H9 (cell line): Measurements from ENCODE around the gene ABCD4. TPM values are rescaled to one million over a fixed set of nuclear protein-coding genes. Genes with fewer than 3 reads are reported as not detected.

Experiments
- DNase-seq: peaks from one replicate; pipeline ENCODE4 v3.0.0-alpha.2; 2017
- H2AFZ ChIP-seq: one replicate; pipeline ENCODE4 v1.6.1; 2013; ENCODE audit warnings: mild to moderate bottlenecking, low read length, control low read depth, moderate library complexity
- H2AK5ac ChIP-seq: 2 replicates; pipeline ENCODE4 v1.6.1; 2013; ENCODE audit warnings: low read length, control low read depth, mixed read lengths; ENCODE audit not compliant: insufficient read length
- H2BK120ac ChIP-seq: one replicate; pipeline ENCODE4 v1.6.1; 2013; ENCODE audit warnings: low read depth, mild to moderate bottlenecking, low read length, control low read depth, inconsistent platforms; ENCODE audit not compliant: poor library complexity, severe bottlenecking
- H2BK12ac ChIP-seq: 2 replicates; pipeline ENCODE4 v1.6.1; 2013; ENCODE audit warnings: low read length, control low read depth, mixed read lengths, low read depth; ENCODE audit not compliant: insufficient read length
- H2BK15ac ChIP-seq: 2 replicates; pipeline ENCODE4 v1.6.1; 2013; ENCODE audit warnings: low read depth, low read length, control low read depth
- H2BK20ac ChIP-seq: one replicate; pipeline ENCODE4 v1.6.1; 2013; ENCODE audit warnings: low read depth, mild to moderate bottlenecking, low read length, control low read depth, inconsistent platforms; ENCODE audit not compliant: poor library complexity, severe bottlenecking
- H2BK5ac ChIP-seq: 2 replicates; pipeline ENCODE4 v1.6.1; 2013; ENCODE audit warnings: low read length, control low read depth, mixed read lengths; ENCODE audit not compliant: insufficient read length
- H3K14ac ChIP-seq: 2 replicates; pipeline ENCODE4 v1.6.1; 2013; ENCODE audit warnings: low read length, control low read depth; ENCODE audit not compliant: insufficient read depth
- H3K18ac ChIP-seq: 2 replicates; pipeline ENCODE4 v1.6.1; 2013; ENCODE audit warnings: low read depth, mild to moderate bottlenecking, mixed read lengths, low read length, control low read depth; ENCODE audit not compliant: insufficient read length
- H3K23ac ChIP-seq: 2 replicates; pipeline ENCODE4 v1.6.1; 2013; ENCODE audit warnings: low read length, control low read depth, mixed read lengths, low read depth; ENCODE audit not compliant: insufficient read length
- H3K23me2 ChIP-seq: 2 replicates; pipeline ENCODE4 v1.6.1; 2013; ENCODE audit warnings: low read depth, mild to moderate bottlenecking, mixed read lengths, low read length, control low read depth; ENCODE audit not compliant: insufficient read length, poor library complexity, severe bottlenecking
- H3K27ac ChIP-seq: 2 replicates; pipeline ENCODE4 v1.5.1; 2013; ENCODE audit warnings: low read length, control low read depth, mixed read lengths, low read depth; ENCODE audit not compliant: insufficient read length
- H3K27me3 ChIP-seq: 2 replicates; pipeline ENCODE4 v1.6.1; 2013; ENCODE audit warnings: low read length, control low read depth, inconsistent platforms; ENCODE audit not compliant: insufficient read depth
- H3K4ac ChIP-seq: 2 replicates; pipeline ENCODE4 v1.6.1; 2013; ENCODE audit warnings: low read depth, mild to moderate bottlenecking, control low read depth, inconsistent platforms, low read length, moderate library complexity
- H3K4me1 ChIP-seq: 2 replicates; pipeline ENCODE4 v1.6.1; 2013; ENCODE audit warnings: low read length, control low read depth, inconsistent platforms; ENCODE audit not compliant: insufficient read depth
- H3K4me2 ChIP-seq: 2 replicates; pipeline ENCODE4 v1.6.1; 2013; ENCODE audit warnings: low read length, control low read depth, mixed read lengths; ENCODE audit not compliant: insufficient read length, insufficient read depth
- H3K56ac ChIP-seq: 2 replicates; pipeline ENCODE4 v1.6.1; 2013; ENCODE audit warnings: low read depth, mild to moderate bottlenecking, mixed read lengths, low read length, control low read depth; ENCODE audit not compliant: insufficient read length
- H3K79me1 ChIP-seq: 2 replicates; pipeline ENCODE4 v1.6.1; 2013; ENCODE audit warnings: low read depth, mild to moderate bottlenecking, moderate library complexity, low read length, control low read depth, inconsistent platforms; ENCODE audit not compliant: insufficient read depth, poor library complexity, severe bottlenecking
- H3K79me2 ChIP-seq: 2 replicates; pipeline ENCODE4 v1.6.1; 2013; ENCODE audit warnings: low read length, control low read depth, inconsistent platforms; ENCODE audit not compliant: insufficient read depth
- H3K9ac ChIP-seq: 2 replicates; pipeline ENCODE4 v1.6.1; 2013; ENCODE audit warnings: low read length, control low read depth, mixed read lengths; ENCODE audit not compliant: insufficient read length; ENCODE audit errors: extremely low read depth
- H3K9me3 ChIP-seq: one replicate; pipeline ENCODE4 v1.6.1; 2013; ENCODE audit warnings: low read depth, low read length, inconsistent platforms; ENCODE audit not compliant: control insufficient read depth
- H3T11ph ChIP-seq: one replicate; pipeline ENCODE4 v1.6.1; 2013; ENCODE audit warnings: mild to moderate bottlenecking, low read length, control low read depth, inconsistent platforms
- H4K20me1 ChIP-seq: one replicate; pipeline ENCODE4 v1.6.1; 2013; ENCODE audit not compliant: control insufficient read depth, insufficient read length, insufficient read depth
- H4K5ac ChIP-seq: 2 replicates; pipeline ENCODE4 v1.6.1; 2013; ENCODE audit warnings: low read depth, mild to moderate bottlenecking, mixed read lengths, low read length, control low read depth; ENCODE audit not compliant: insufficient read length
- H4K8ac ChIP-seq: replicated peaks from 2 replicates; pipeline ENCODE4 v1.6.1; 2013; ENCODE audit warnings: low read length, control low read depth, mixed read lengths, low read depth; ENCODE audit not compliant: insufficient read length
- H4K91ac ChIP-seq: 2 replicates; pipeline ENCODE4 v1.6.1; 2013; ENCODE audit warnings: low read depth, mild to moderate bottlenecking, moderate library complexity, mixed read lengths, low read length, control low read depth; ENCODE audit not compliant: insufficient read length
- H3K27ac Mint-ChIP-seq, 3 experiments: 2 replicates in 2 of 3; 3 replicates in 1 of 3; pipeline ENCODE4 v1.8.0; 2020 to 2021; ENCODE audit warnings: mixed read lengths in 3 of 3, mild to moderate bottlenecking in 1 of 3, moderate library complexity in 1 of 3
- H3K27me3 Mint-ChIP-seq: 2 replicates; pipeline ENCODE4 v1.8.0; 2021; ENCODE audit warnings: low read depth, mild to moderate bottlenecking, moderate library complexity, mixed read lengths
- H3K36me3 Mint-ChIP-seq, 3 experiments: 2 replicates in 2 of 3; 3 replicates in 1 of 3; pipeline ENCODE4 v1.8.0; 2020 to 2021; ENCODE audit warnings: low read depth in 3 of 3, mixed read lengths in 3 of 3; ENCODE audit not compliant: insufficient read depth in 1 of 3
- H3K4me1 Mint-ChIP-seq, 2 experiments: 2 replicates each; pipeline ENCODE4 v1.8.0; 2020; ENCODE audit warnings: mixed read lengths in 2 of 2
- H3K4me3 Mint-ChIP-seq, 2 experiments: 2 replicates in 1 of 2; 3 replicates in 1 of 2; pipeline ENCODE4 v1.8.0; 2020 to 2021; ENCODE audit warnings: mild to moderate bottlenecking in 2 of 2, mixed read lengths in 2 of 2, moderate library complexity in 1 of 2
- H3K9me3 Mint-ChIP-seq, 2 experiments: 2 replicates in 1 of 2; 3 replicates in 1 of 2; pipeline ENCODE4 v1.8.0; 2020; ENCODE audit warnings: mild to moderate bottlenecking in 2 of 2, mixed read lengths in 2 of 2, moderate library complexity in 1 of 2
- CTCF ChIP-seq: fragments of 200-600 bp; sonication (generic); conservative IDR thresholded peaks from 3 replicates; pipeline ENCODE4 v1.8.0; 2021; ENCODE audit warnings: antibody characterized with exemption, mild to moderate bottlenecking
- WGBS: extraction: QIAGEN DNeasy Blood & Tissue Kit; methylation state at CpG from one replicate; pipeline ENCODE4 v1.1.7; 2013; ENCODE audit warnings: missing lambda C conversion rate, low lambda C conversion rate, mixed read lengths; ENCODE audit not compliant: insufficient read length; ENCODE audit errors: extremely low coverage; 5-methylcytosine and 5-hydroxymethylcytosine counted together
- total RNA-seq: library from RNA; stranded (reverse); gene quantifications from 2 replicates; pipeline ENCODE4 v1.2.1, GENCODE V29; 2021

Gene ABCD4
- total RNA-seq, 1 experiment from 2014 or later, result 80.9 TPM

DNA sequence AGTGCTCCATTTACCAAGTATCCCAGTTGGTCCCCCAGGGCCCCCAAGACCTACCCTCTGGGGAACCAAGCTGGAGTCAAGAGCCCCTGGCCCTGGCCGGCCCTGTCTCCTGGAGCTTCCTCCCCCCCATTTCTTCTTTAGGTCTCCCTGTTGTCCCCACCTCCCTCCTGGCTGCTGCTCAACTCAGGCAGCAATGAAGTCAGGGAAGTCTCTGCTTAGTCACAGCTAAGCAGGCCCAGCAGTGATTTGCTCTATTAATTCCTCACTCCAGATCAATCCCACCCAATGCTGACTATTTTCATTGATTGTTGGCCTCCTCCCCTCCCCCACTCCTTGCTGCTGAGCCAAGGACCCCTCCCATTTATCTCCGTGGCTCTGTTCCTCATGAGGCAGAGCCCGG is 35.1 kb downstream of the ABCD4 start:
- Histone ChIP-seq H3K23ac (no peak overlapping the region), H3K27ac (no peak overlapping the region), H4K91ac (no peak overlapping the region), H4K20me1 (no peaks in the 10 kb centered on the region), H2BK15ac (no peak overlapping the region), H3K79me2 (no peaks in the 10 kb centered on the region), H3K4me1 (no peaks in the 10 kb centered on the region), H3K14ac (no peak overlapping the region), H3K4me2 (no peak overlapping the region), H4K5ac (no peak overlapping the region), H3K56ac (no peak overlapping the region), H2AFZ (no peak overlapping the region), H4K8ac (no peak overlapping the region), H3T11ph (no peak overlapping the region), H2AK5ac (no peak overlapping the region), H3K9me3 (no peaks in the 10 kb centered on the region), H2BK120ac (no peak overlapping the region), H3K18ac (no peak overlapping the region), H3K4ac (no peak overlapping the region), H3K9ac (no peak overlapping the region), H2BK5ac (no peak overlapping the region), H3K27me3 (no peaks in the 10 kb centered on the region), H2BK12ac (no peak overlapping the region), H3K23me2 (no peaks in the 10 kb centered on the region), H2BK20ac (no peak overlapping the region), H3K79me1 (no peaks in the 10 kb centered on the region)
- peaks cover 14 to 15% of the 10 kb centered on the region in 2 experiments for H3K4me1 Mint-ChIP-seq
- peaks cover 1% of the 10 kb centered on the region for H3K27me3 Mint-ChIP-seq
- WGBS, result no CpG with 5 or more reads among the region's 3 CpGs
- no peaks in the 10 kb centered on the region for H3K9me3 Mint-ChIP-seq
- DNase-seq, result no peak
- H3K4me3 Mint-ChIP-seq, result no peak overlapping the region
- no peak for TF ChIP-seq CTCF
- no peaks in the 10 kb centered on the region for H3K36me3 Mint-ChIP-seq
- H3K27ac Mint-ChIP-seq, result no peak overlapping the region
